ENCODE results near the gene RAP1GAP. TPM values are rescaled to one million over a fixed set of nuclear protein-coding genes. Genes with fewer than 3 reads are reported as not detected.

The RAP1GAP gene
- total RNA-seq, 2 donors from 2014 or later: 8.0 to 8.2 TPM

- H3K9me3 ChIP-seq (ENCODE audit: control insufficient read depth, low read length): no peaks in the 10 kb centered on the region
- H3K27me3 ChIP-seq (ENCODE audit: control insufficient read depth, insufficient read depth, low read length, poor library complexity, severe bottlenecking): peaks cover 7% of the 10 kb centered on the region
- no peak overlapping the region for H3K27ac ChIP-seq (ENCODE audit: low read depth, low read length)
- no peak overlapping the region for H3K4me3 ChIP-seq (ENCODE audit: low read length)
- H3K4me1 Mint-ChIP-seq: peaks cover 4% of the 10 kb centered on the region
- peaks cover 22% of the 10 kb centered on the region for H3K27me3 Mint-ChIP-seq (ENCODE audit: insufficient read depth)
- H3K36me3 ChIP-seq (ENCODE audit: control insufficient read depth, insufficient read depth, low read length): no peaks in the 10 kb centered on the region
- no peaks in the 10 kb centered on the region for H3K36me3 Mint-ChIP-seq (ENCODE audit: low read depth)
- no peak overlapping the region for H3K9ac ChIP-seq (ENCODE audit: extremely low read depth, low read length, poor library complexity, severe bottlenecking)
- H3K4me3 Mint-ChIP-seq: peak overlapping the region; percentile 73
- no peak overlapping the region for H3K27ac Mint-ChIP-seq
- 92 to 100% methylated on average over 5 to 9 of the region's 9 CpGs for WGBS, 2 experiments (ENCODE audit: insufficient coverage in 1 of 2, insufficient read length in 1 of 2)
- DNase-seq: no peak
- H3K9me3 Mint-ChIP-seq: no peaks in the 10 kb centered on the region
- peaks cover 4% of the 10 kb centered on the region for H3K4me1 ChIP-seq (ENCODE audit: control insufficient read depth, insufficient read depth, low read length)
- no peak for TF ChIP-seq CTCF (conservative IDR thresholded peaks at IDR 0.05)
Observed at GRCh38 chr1:21650400-21650799, 18.8 kb downstream of the RAP1GAP start.

- Mint-ChIP-seq H3K27me3 (ENCODE audit: insufficient read depth) (peaks cover 20% of the 10 kb centered on the region), H3K4me3 (no peak overlapping the region), H3K36me3 (ENCODE audit: low read depth) (no peaks in the 10 kb centered on the region), H3K27ac (no peak overlapping the region), H3K9me3 (no peaks in the 10 kb centered on the region), H3K4me1 (peaks cover 4% of the 10 kb centered on the region)
- TF ChIP-seq CTCF (conservative IDR thresholded peaks at IDR 0.05): no peak
- DNase-seq: no peak
- Histone ChIP-seq H3K9ac (ENCODE audit: extremely low read depth, low read length, poor library complexity, severe bottlenecking) (no peak overlapping the region), H3K36me3 (ENCODE audit: control insufficient read depth, insufficient read depth, low read length) (no peaks in the 10 kb centered on the region), H3K9me3 (ENCODE audit: control insufficient read depth, low read length) (no peaks in the 10 kb centered on the region), H3K27ac (ENCODE audit: low read depth, low read length) (no peak overlapping the region), H3K4me3 (ENCODE audit: low read length) (no peak overlapping the region), H3K4me1 (ENCODE audit: control insufficient read depth, insufficient read depth, low read length) (peaks cover 4% of the 10 kb centered on the region), H3K27me3 (ENCODE audit: control insufficient read depth, insufficient read depth, low read length, poor library complexity, severe bottlenecking) (peaks cover 7% of the 10 kb centered on the region)
- 85% methylated on average over 2 of the region's 2 CpGs; no CpG with 5 or more reads in 1 of the 2 experiments for WGBS, 2 experiments (ENCODE audit: insufficient coverage in 1 of 2, insufficient read length in 1 of 2)
Observed at GRCh38 chr1:21649315-21649714, 19.8 kb downstream of the RAP1GAP start.

- Histone ChIP-seq H3K9me3 (ENCODE audit: control insufficient read depth, low read length) (no peaks in the 10 kb centered on the region), H3K27me3 (ENCODE audit: control insufficient read depth, insufficient read depth, low read length, poor library complexity, severe bottlenecking) (peaks cover 7% of the 10 kb centered on the region), H3K4me3 (ENCODE audit: low read length) (no peak overlapping the region), H3K36me3 (ENCODE audit: control insufficient read depth, insufficient read depth, low read length) (no peaks in the 10 kb centered on the region), H3K4me1 (ENCODE audit: control insufficient read depth, insufficient read depth, low read length) (peaks cover 4% of the 10 kb centered on the region), H3K27ac (ENCODE audit: low read depth, low read length) (no peak overlapping the region), H3K9ac (ENCODE audit: extremely low read depth, low read length, poor library complexity, severe bottlenecking) (no peak overlapping the region)
- DNase-seq: no peak
- Mint-ChIP-seq H3K4me1 (peaks cover 4% of the 10 kb centered on the region), H3K4me3 (no peak overlapping the region), H3K27ac (no peak overlapping the region), H3K27me3 (ENCODE audit: insufficient read depth) (peaks cover 20% of the 10 kb centered on the region), H3K9me3 (no peaks in the 10 kb centered on the region), H3K36me3 (ENCODE audit: low read depth) (no peaks in the 10 kb centered on the region)
- WGBS, 2 experiments (ENCODE audit: insufficient coverage in 1 of 2, insufficient read length in 1 of 2): 88 to 93% methylated on average over 5 to 10 of the region's 10 CpGs
- no peak for TF ChIP-seq CTCF (conservative IDR thresholded peaks at IDR 0.05)
Observed at GRCh38 chr1:21648791-21649190, 20.4 kb downstream of the RAP1GAP start.
